Activated T-cell treated with anti-CD3 and anti-CD28 coated beads for 4 hours (primary cell): ENCODE measurements around the gene SOX5.
"Not testable (repeated sequence)": the region's sequence is repeated elsewhere in the genome, so short reads cannot be mapped to it uniquely, and the experiment has no call there.

Source experiments
- DNase-seq: peaks from one replicate; pipeline ENCODE4 v3.0.0-alpha.2; 2020

The SOX5 gene

GRCh38 chr12:23750923-23751322 is 198.5 kb downstream of the SOX5 start:
- no peak for DNase-seq

GRCh38 chr12:23744696-23745095 is 204.8 kb downstream of the SOX5 start:
- no peak for DNase-seq

GRCh38 chr12:23742574-23742973 is 206.9 kb downstream of the SOX5 start:
- no peak for DNase-seq

- DNase-seq: no peak
Measured at GRCh38 chr12:23731493-23731892, 218.0 kb downstream of the SOX5 start.

GRCh38 chr12:23731035-23731434 is 218.4 kb downstream of the SOX5 start:
- DNase-seq: no peak

GRCh38 chr12:23729359-23729758 is 220.1 kb downstream of the SOX5 start:
- DNase-seq: no peak

- no peak for DNase-seq
Measured at GRCh38 chr12:23726646-23727045, 222.8 kb downstream of the SOX5 start.

GRCh38 chr12:23722655-23723054 is 226.8 kb downstream of the SOX5 start:
- no peak for DNase-seq

- no peak for DNase-seq
Measured at GRCh38 chr12:23721268-23721667, 228.2 kb downstream of the SOX5 start.

GRCh38 chr12:23719493-23719892 is 230.0 kb downstream of the SOX5 start:
- DNase-seq: no peak

GRCh38 chr12:23710361-23710760 is 239.1 kb downstream of the SOX5 start:
- DNase-seq: not testable (repeated sequence)

GRCh38 chr12:23708185-23708837 is 241.2 kb downstream of the SOX5 start:
- no peak for DNase-seq

- DNase-seq: no peak
Measured at GRCh38 chr12:23707270-23707669, 242.2 kb downstream of the SOX5 start.

GRCh38 chr12:23704992-23705943 is 244.2 kb downstream of the SOX5 start:
- DNase-seq: no peak

GRCh38 chr12:23703051-23703450 is 246.4 kb downstream of the SOX5 start:
- DNase-seq: no peak

- no peak for DNase-seq
Measured at GRCh38 chr12:23699031-23699430, 250.4 kb downstream of the SOX5 start.

GRCh38 chr12:23694920-23695319 is 254.6 kb downstream of the SOX5 start:
- no peak for DNase-seq

GRCh38 chr12:23694307-23694706 is 255.2 kb downstream of the SOX5 start:
- DNase-seq: no peak

GRCh38 chr12:23687947-23688346 is 261.5 kb downstream of the SOX5 start:
- no peak for DNase-seq

- DNase-seq: no peak
Measured at GRCh38 chr12:23686095-23686494, 263.4 kb downstream of the SOX5 start.

GRCh38 chr12:23684121-23684520 is 265.3 kb downstream of the SOX5 start:
- DNase-seq: no peak

GRCh38 chr12:23681237-23681636 is 268.2 kb downstream of the SOX5 start:
- DNase-seq: no peak

GRCh38 chr12:23674064-23674463 is 275.4 kb downstream of the SOX5 start:
- DNase-seq: no peak

GRCh38 chr12:23671881-23672280 is 277.6 kb downstream of the SOX5 start:
- no peak for DNase-seq
